ENCODE data around the gene TPRG1. TPM values are rescaled to one million over a fixed set of nuclear protein-coding genes. Genes with fewer than 3 reads are reported as not detected.

Gene TPRG1
- total and polyA plus RNA-seq, 2 donors (not counting 3 experiments of a cell fraction or from before 2014, with no cell fraction given): 0.30 TPM; not detected in 1

DNA sequence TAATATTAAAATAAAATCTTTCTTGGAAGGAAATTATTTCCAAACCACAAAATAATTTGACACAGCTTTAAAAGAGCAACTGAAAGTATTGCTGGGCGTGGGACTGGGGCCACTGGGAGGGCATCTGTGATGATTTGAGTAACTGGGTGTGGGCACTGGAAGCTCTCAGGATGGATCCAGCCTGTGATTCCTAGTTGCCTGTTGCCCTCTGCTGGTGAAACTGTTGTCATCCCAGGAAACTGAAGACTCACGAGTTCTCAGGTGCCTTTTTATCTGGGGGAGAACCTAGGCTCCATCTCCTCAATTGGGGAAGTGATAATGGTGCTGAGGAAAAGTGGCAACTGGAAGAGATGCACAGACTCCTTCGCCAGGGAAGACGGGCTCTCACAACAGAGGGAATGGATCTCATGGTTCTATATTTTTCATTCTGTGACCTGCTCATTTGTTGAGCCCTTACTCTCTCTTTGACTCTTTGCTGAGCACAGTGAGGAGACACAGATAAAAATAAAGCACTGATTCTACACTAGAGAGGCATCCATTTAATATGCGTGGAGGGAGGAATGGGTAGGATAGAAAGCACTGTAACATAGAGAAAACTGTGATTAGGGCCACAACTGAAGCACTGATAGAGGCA lies 61.6 kb downstream of the TPRG1 start:
- no peaks in the 10 kb centered on the region for H3K4me1 ChIP-seq (ENCODE audit: control insufficient read depth, extremely low read depth, insufficient read depth, low read length)
- POLR2A ChIA-PET: no interaction called here

More for the DNA sequence above, 61.6 kb downstream of the TPRG1 start:
- intact Hi-C loops (cut with micrococcal nuclease) (loop anchor here (1.0 to 5.0 kb wide), 2 partner anchors 61 to 1495 kb away; partner anchors contain the start of gene TPRG1), dilution Hi-C loops (cut with MboI; ENCODE audit: extremely low pct_ligation_motif_present, low sequenced_read_pairs) (no loop called here)
- no peak for FAIRE-seq
- Histone ChIP-seq H3K4me3 (replicated peaks in 1 of 3; ENCODE audit: insufficient read depth in 1 of 3, low read depth in 1 of 3, low read length in 3 of 3) (no peak overlapping the region), H3K4me2 (ENCODE audit: insufficient read depth, low read length) (no peak overlapping the region), H3K79me2 (ENCODE audit: control insufficient read depth, insufficient read depth, low read length) (no peaks in the 10 kb centered on the region), H4K20me1 (replicated peaks; ENCODE audit: control insufficient read depth, extremely low read depth, insufficient read depth, low read length) (no peaks in the 10 kb centered on the region), H3K27me3 (ENCODE audit: control insufficient read depth in 2 of 2, insufficient read depth in 2 of 2, low read length in 2 of 2) (peaks cover 0 to 4% of the 10 kb centered on the region in 2 experiments), H3K9me3 (replicated peaks; ENCODE audit: control insufficient read depth, insufficient read depth, low read length) (no peaks in the 10 kb centered on the region), H3K36me3 (ENCODE audit: control insufficient read depth in 2 of 2, extremely low read depth in 1 of 2, insufficient read depth in 2 of 2, low read length in 2 of 2) (no peaks in the 10 kb centered on the region), H3K9me1 (replicated peaks; ENCODE audit: control insufficient read depth, extremely low read depth, insufficient read depth, low read length) (no peaks in the 10 kb centered on the region), H3K27ac (ENCODE audit: insufficient read depth, low read depth, low read length) (no peak overlapping the region), H2AFZ (ENCODE audit: low read depth, low read length) (no peak overlapping the region), H3K9ac (replicated peaks; ENCODE audit: extremely low read depth, insufficient read depth, low read length) (no peak overlapping the region)
- no TSS peak for BruUV-seq (replicated peaks)
- peak; percentile 27 for DNase-seq (ENCODE audit: low read depth, low spot score)
- TF ChIP-seq POLR2AphosphoS5 (IDR thresholded peaks at IDR 0.05; ENCODE audit: insufficient read depth, low read depth, low read length) (no peak), JUN (IDR thresholded peaks at IDR 0.05; ENCODE audit: borderline replicate concordance, insufficient read depth, insufficient read length, low read depth) (no peak), EZH2 (IDR thresholded peaks at IDR 0.05; ENCODE audit: borderline replicate concordance, low read depth, low read length, severe bottlenecking) (no peak), MYC (IDR thresholded peaks at IDR 0.05; ENCODE audit: low read depth, low read length) (no peak)
- TF ChIP-seq, protein P1, sequence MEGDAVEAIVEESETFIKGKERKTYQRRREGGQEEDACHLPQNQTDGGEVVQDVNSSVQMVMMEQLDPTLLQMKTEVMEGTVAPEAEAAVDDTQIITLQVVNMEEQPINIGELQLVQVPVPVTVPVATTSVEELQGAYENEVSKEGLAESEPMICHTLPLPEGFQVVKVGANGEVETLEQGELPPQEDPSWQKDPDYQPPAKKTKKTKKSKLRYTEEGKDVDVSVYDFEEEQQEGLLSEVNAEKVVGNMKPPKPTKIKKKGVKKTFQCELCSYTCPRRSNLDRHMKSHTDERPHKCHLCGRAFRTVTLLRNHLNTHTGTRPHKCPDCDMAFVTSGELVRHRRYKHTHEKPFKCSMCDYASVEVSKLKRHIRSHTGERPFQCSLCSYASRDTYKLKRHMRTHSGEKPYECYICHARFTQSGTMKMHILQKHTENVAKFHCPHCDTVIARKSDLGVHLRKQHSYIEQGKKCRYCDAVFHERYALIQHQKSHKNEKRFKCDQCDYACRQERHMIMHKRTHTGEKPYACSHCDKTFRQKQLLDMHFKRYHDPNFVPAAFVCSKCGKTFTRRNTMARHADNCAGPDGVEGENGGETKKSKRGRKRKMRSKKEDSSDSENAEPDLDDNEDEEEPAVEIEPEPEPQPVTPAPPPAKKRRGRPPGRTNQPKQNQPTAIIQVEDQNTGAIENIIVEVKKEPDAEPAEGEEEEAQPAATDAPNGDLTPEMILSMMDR (IDR thresholded peaks at IDR 0.05; ENCODE audit: extremely low read depth in 1 of 2, insufficient read depth in 1 of 2, low read depth in 1 of 2, low read length in 2 of 2): peak; percentile 35 to 65
- CTCF ChIA-PET: interaction anchor here (0.6 to 3.0 kb wide), 13 partner anchors 10 to 1914 kb away, joined by 3 to 24 read pairs (median 3); partner anchors contain the start of gene BCL6

Measured in endothelial cell of umbilical vein (primary cell).